IMR-90 (cell line): ENCODE measurements around the gene SERPINB11.

Source experiments
- ELK1 ChIP-seq: fragments of 150-350 bp; IDR thresholded peaks from 2 replicates; pipeline ENCODE4 v1.6.1; 2016; ENCODE audit warnings: low read depth, mild to moderate bottlenecking, low read length, moderate library complexity, borderline replicate concordance
- MAFK ChIP-seq: IDR thresholded peaks from 2 replicates; pipeline ENCODE4 v1.6.1; 2012; ENCODE audit warnings: low read depth, low read length, improper control_type of control experiment
- MAZ ChIP-seq: IDR thresholded peaks from 2 replicates; pipeline ENCODE4 v1.6.1; 2012; ENCODE audit warnings: low read depth, mild to moderate bottlenecking, low read length, improper control_type of control experiment, moderate library complexity, borderline replicate concordance
- MXI1 ChIP-seq: IDR thresholded peaks from 2 replicates; pipeline ENCODE4 v1.6.1; 2012; ENCODE audit warnings: low read depth, mild to moderate bottlenecking, low read length, moderate library complexity, borderline replicate concordance
- POLR2A ChIP-seq: IDR thresholded peaks from 2 replicates; pipeline ENCODE4 v1.6.1; 2012; ENCODE audit warnings: mild to moderate bottlenecking, low read depth, low read length
- RAD21 ChIP-seq: IDR thresholded peaks from 2 replicates; pipeline ENCODE4 v1.6.1; 2012; ENCODE audit warnings: low read length, improper control_type of control experiment
- RCOR1 ChIP-seq: IDR thresholded peaks from 2 replicates; pipeline ENCODE4 v1.6.1; 2012; ENCODE audit warnings: mild to moderate bottlenecking, low read length, improper control_type of control experiment; ENCODE audit not compliant: insufficient replicate concordance
- RFX5 ChIP-seq: IDR thresholded peaks from 2 replicates; pipeline ENCODE4 v1.8.0; 2012; ENCODE audit warnings: low read depth, mild to moderate bottlenecking, low read length, moderate library complexity
- SMC3 ChIP-seq: fragments of 150-350 bp; IDR thresholded peaks from 2 replicates; pipeline ENCODE4 v1.6.1; 2016; ENCODE audit warnings: low read depth, mild to moderate bottlenecking, antibody characterized with exemption, low read length, moderate library complexity
- TF ChIP-seq, protein P1 (sequence below): conservative IDR thresholded peaks from 2 replicates; pipeline ENCODE4 v1.5.1; 2012; ENCODE audit warnings: mild to moderate bottlenecking, low read depth, low read length, improper control_type of control experiment

DNA sequence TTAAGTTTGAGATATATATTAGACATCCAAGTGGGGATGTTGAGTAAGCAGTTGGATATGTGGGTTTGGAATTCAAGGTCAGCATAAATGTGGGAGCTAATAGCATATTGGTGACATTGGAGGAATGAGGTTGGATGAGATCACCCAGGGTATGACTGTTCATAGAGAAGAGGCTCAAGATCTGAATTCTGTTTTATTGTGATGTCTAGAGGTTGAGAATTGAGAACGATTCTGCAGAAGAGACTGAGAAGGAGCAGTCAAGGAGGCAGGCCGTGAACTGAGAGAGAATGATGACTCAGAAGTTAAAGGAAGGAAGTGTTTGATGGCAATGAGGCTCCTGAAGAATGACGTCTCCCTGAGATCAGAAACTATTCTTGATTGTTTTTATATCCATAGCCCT, 5.9 kb downstream of the SERPINB11 start:
- TF ChIP-seq, protein P1, sequence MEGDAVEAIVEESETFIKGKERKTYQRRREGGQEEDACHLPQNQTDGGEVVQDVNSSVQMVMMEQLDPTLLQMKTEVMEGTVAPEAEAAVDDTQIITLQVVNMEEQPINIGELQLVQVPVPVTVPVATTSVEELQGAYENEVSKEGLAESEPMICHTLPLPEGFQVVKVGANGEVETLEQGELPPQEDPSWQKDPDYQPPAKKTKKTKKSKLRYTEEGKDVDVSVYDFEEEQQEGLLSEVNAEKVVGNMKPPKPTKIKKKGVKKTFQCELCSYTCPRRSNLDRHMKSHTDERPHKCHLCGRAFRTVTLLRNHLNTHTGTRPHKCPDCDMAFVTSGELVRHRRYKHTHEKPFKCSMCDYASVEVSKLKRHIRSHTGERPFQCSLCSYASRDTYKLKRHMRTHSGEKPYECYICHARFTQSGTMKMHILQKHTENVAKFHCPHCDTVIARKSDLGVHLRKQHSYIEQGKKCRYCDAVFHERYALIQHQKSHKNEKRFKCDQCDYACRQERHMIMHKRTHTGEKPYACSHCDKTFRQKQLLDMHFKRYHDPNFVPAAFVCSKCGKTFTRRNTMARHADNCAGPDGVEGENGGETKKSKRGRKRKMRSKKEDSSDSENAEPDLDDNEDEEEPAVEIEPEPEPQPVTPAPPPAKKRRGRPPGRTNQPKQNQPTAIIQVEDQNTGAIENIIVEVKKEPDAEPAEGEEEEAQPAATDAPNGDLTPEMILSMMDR: no peak
- TF ChIP-seq POLR2A (no peak), RCOR1 (peak; percentile 32), SMC3 (no peak), RAD21 (no peak), MXI1 (no peak), ELK1 (no peak), MAZ (no peak), RFX5 (no peak), MAFK (peak; percentile 76)
